Ishikawa (cell line): ENCODE results near the gene C10orf53.

Experiments used
- CEBPB ChIP-seq: IDR thresholded peaks from 2 replicates; pipeline ENCODE4 v1.6.1; 2012
- CREB1 ChIP-seq: IDR thresholded peaks from 2 replicates; pipeline ENCODE4 v1.6.1; 2012; ENCODE audit warnings: low read depth
- EGR1 ChIP-seq: IDR thresholded peaks from 2 replicates; pipeline ENCODE4 v1.6.1; 2012
- EP300 ChIP-seq: IDR thresholded peaks from 2 replicates; pipeline ENCODE4 v1.6.1; 2012; ENCODE audit warnings: borderline replicate concordance
- FOXM1 ChIP-seq: IDR thresholded peaks from 2 replicates; pipeline ENCODE4 v1.6.1; 2012; ENCODE audit warnings: low read depth, borderline replicate concordance
- NFIC ChIP-seq: IDR thresholded peaks from 2 replicates; pipeline ENCODE4 v1.6.1; 2012
- RAD21 ChIP-seq: IDR thresholded peaks from 2 replicates; pipeline ENCODE4 v1.6.1; 2012; ENCODE audit warnings: low read depth
- TAF1 ChIP-seq: IDR thresholded peaks from 2 replicates; pipeline ENCODE4 v1.6.1; 2012; ENCODE audit warnings: low read depth, mild to moderate bottlenecking
- TCF12 ChIP-seq: IDR thresholded peaks from 2 replicates; pipeline ENCODE4 v1.6.1; 2012; ENCODE audit warnings: low read depth
- TEAD4 ChIP-seq: IDR thresholded peaks from 2 replicates; pipeline ENCODE4 v1.6.1; 2012
- YY1 ChIP-seq: IDR thresholded peaks from 2 replicates; pipeline ENCODE4 v1.6.1; 2012; ENCODE audit warnings: low read depth
- ZBTB7A ChIP-seq: IDR thresholded peaks from 2 replicates; pipeline ENCODE4 v1.6.1; 2012; ENCODE audit warnings: low read depth
- TF ChIP-seq, protein P1 (sequence below): IDR thresholded peaks from 2 replicates; pipeline ENCODE4 v1.6.1; 2012; ENCODE audit warnings: low read depth, mild to moderate bottlenecking
- TF ChIP-seq, protein P2 (sequence below): IDR thresholded peaks from 2 replicates; pipeline ENCODE4 v1.6.1; 2012
- TF ChIP-seq, protein P3 (sequence below): IDR thresholded peaks from 2 replicates; pipeline ENCODE4 v1.6.1; 2012

The C10orf53 gene

DNA sequence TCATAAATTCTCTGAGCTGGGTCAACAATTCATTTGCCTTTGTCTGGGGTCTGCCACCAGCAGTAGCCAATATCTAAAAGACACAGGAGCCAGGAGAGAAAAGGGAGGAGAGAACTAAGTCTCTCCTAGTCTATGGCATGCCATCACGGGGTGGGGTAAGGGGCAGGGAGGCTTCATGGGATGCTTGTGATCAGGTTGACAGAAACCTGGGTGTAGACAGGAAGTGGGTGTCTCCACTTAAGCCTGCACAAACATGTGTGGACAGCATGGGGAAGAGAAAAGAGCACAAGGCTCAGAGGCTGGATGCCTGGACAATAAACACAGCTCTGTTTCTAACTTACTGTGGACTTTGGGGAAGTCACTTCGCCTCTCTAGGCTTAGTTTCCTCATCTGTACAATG, 11.5 kb upstream of the C10orf53 start:
- no peak for TF ChIP-seq EGR1
- TF ChIP-seq, protein P1, sequence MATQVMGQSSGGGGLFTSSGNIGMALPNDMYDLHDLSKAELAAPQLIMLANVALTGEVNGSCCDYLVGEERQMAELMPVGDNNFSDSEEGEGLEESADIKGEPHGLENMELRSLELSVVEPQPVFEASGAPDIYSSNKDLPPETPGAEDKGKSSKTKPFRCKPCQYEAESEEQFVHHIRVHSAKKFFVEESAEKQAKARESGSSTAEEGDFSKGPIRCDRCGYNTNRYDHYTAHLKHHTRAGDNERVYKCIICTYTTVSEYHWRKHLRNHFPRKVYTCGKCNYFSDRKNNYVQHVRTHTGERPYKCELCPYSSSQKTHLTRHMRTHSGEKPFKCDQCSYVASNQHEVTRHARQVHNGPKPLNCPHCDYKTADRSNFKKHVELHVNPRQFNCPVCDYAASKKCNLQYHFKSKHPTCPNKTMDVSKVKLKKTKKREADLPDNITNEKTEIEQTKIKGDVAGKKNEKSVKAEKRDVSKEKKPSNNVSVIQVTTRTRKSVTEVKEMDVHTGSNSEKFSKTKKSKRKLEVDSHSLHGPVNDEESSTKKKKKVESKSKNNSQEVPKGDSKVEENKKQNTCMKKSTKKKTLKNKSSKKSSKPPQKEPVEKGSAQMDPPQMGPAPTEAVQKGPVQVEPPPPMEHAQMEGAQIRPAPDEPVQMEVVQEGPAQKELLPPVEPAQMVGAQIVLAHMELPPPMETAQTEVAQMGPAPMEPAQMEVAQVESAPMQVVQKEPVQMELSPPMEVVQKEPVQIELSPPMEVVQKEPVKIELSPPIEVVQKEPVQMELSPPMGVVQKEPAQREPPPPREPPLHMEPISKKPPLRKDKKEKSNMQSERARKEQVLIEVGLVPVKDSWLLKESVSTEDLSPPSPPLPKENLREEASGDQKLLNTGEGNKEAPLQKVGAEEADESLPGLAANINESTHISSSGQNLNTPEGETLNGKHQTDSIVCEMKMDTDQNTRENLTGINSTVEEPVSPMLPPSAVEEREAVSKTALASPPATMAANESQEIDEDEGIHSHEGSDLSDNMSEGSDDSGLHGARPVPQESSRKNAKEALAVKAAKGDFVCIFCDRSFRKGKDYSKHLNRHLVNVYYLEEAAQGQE = no peak
- TF ChIP-seq RAD21 = no peak
- TF ChIP-seq ZBTB7A = no peak
- TF ChIP-seq CEBPB = no peak
- TF ChIP-seq, protein P2, sequence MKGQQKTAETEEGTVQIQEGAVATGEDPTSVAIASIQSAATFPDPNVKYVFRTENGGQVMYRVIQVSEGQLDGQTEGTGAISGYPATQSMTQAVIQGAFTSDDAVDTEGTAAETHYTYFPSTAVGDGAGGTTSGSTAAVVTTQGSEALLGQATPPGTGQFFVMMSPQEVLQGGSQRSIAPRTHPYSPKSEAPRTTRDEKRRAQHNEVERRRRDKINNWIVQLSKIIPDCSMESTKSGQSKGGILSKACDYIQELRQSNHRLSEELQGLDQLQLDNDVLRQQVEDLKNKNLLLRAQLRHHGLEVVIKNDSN = no peak

DNA sequence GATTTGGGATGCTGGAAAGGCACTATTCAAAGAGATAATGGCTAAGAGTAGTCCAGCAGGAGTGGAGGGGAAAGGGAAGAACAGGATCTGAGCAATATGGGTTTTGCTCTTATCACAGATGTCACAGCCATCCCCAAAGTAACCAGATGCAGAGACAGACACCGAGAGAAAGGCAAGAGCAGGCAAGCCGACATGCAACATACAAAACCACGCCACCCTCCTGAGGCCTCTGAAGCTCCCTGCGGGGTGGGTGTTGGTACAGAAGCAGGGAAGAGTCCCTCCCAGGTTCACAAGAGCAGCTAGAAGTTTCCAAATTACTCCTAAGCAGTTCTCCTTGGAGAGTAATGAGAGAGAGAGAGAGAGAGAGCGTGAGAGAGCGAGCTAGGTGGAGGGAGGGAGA, 10.8 kb upstream of the C10orf53 start:
- TF ChIP-seq NFIC (no peak), CREB1 (no peak), EGR1 (no peak), TEAD4 (no peak), EP300 (no peak), RAD21 (no peak), TAF1 (no peak), TCF12 (no peak), YY1 (no peak), ZBTB7A (no peak), FOXM1 (no peak), CEBPB (no peak)
- TF ChIP-seq, protein P3, sequence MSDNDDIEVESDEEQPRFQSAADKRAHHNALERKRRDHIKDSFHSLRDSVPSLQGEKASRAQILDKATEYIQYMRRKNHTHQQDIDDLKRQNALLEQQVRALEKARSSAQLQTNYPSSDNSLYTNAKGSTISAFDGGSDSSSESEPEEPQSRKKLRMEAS = no peak
- TF ChIP-seq, protein P1 = no peak
- TF ChIP-seq, protein P2 = no peak

DNA sequence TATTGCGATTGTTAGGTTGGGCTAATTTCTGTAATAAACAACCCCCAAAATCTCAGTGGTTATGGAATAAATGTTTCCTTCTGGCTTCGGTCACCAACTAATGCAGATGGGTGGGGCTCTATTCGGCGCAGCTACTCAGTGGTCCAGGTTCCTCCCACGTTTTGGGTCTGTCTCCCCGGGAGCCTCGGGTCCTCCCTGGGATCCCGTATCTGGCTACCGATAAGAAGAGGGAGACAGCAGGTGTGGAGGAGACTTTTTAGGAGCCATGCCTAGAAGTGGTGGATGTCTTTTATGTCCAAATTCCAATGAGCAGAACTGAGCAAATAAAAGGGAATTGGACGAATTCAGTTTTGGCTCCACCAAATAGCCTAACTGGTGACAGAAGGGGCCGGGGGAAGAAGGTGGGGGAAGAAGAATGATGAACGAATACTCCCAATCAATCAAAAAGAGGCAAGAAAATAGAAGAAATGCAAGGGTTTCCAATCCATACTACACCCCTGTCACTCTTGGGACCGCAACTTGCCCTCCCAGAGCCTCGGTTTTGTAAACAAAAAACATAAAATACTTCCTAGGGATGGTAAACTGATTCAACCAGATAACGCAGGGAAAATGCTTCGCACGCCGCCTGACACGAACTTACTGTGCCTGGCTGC, 498 bp upstream of the C10orf53 start:
- no peak for TF ChIP-seq TEAD4
- TF ChIP-seq ZBTB7A = no peak
- TF ChIP-seq YY1 = no peak
- no peak for TF ChIP-seq EP300
- no peak for TF ChIP-seq NFIC
- no peak for TF ChIP-seq CREB1

DNA sequence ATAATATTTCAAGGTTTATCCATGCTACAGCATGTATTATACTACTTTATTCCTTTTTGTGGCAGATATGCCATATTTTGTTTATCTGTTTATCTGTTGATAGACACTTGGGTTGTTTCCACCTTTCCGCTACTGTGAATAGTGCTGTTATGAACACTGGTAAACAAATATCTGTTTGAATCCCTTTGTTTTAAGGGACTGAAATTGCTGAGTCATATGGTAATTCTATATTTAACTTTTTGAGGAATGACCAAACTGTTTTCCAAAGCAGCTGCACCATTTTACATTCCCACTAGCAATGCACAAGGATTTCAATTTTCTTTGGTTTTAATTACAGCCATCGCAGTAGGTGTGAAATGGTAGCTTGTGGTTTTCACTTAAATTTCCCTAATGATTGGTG, 3.4 kb downstream of the C10orf53 start:
- TF ChIP-seq EP300 (no peak), TAF1 (no peak), RAD21 (no peak), ZBTB7A (no peak), EGR1 (no peak)
- TF ChIP-seq, protein P1 = no peak

DNA sequence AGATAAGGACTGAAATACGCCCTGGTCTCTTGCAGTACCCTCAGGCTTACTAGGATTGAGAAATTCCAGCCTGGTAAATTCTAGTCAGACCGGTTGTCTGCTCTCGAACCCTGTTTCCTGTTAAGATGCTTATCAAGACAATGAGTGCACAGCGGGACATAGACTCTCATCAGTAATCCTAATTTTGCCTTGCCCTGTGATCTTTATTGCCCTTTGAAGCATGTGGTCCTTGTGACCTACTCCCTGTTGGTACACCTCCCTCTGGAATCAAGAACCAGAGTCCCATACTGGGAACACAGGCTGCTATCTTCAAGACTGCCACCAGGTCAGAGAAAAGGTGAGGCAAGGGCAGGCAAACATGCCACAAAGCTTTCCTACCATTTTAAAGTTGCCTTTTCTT, 7.2 kb downstream of the C10orf53 start:
- TF ChIP-seq RAD21 (no peak), TAF1 (no peak), YY1 (no peak), FOXM1 (no peak), CREB1 (no peak), NFIC (no peak), EGR1 (no peak), CEBPB (no peak)
- TF ChIP-seq, protein P3 = no peak
- TF ChIP-seq, protein P2 = no peak
